Measurements from ENCODE around the gene APMAP. TPM values are rescaled to one million over a fixed set of nuclear protein-coding genes. Genes with fewer than 3 reads are reported as not detected.
A peak's percentile ranks its signal among the peaks of the same experiment; 100 is the strongest.

Gene APMAP
- total and polyA plus RNA-seq, 2 of the 13 experiments (the other 11 are each of a cell fraction or from before 2014, with no cell fraction given) = 168 to 214 TPM

DNA sequence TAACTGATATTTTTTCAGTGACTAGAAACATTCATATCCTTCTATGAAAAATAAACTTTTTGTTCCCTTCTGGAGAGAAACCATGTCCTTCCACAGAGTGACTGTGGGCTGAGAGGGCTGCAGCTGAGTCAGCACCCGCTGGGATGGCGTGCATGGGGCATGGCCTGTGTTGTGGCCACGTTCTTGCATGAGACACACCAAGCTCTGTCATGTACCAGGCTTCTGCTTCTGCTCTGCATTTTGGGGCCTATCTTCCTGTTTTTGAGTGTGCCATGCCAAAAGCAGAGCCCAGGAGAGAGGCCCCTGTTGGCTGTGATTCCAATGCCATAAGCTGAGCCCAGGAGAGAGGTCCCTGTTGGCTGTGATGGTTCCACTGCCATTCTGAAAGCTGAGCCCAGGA is 10.8 kb downstream of the APMAP start:
- H3K27ac ChIP-seq (ENCODE audit: extremely low read length, insufficient read depth, low read length) = no peak overlapping the region
- H3K4me3 ChIP-seq (replicated peaks in 1 of 3; ENCODE audit: insufficient read depth in 1 of 3, low read depth in 2 of 3, low read length in 3 of 3) = no peak overlapping the region
- ATAC-seq (no peak), DNase-seq (ENCODE audit: low spot score) (no peak), FAIRE-seq (no peak)
- H3K79me2 ChIP-seq (ENCODE audit: insufficient read depth, low read length) = peaks cover 23% of the 10 kb centered on the region
- H2AFZ ChIP-seq (ENCODE audit: low read length) = no peak overlapping the region
- ChIA-PET CTCF (ENCODE audit: low intra/inter-chr PET ratio, low total read pairs) (no interaction called here), POLR2A (no interaction called here)
- intact Hi-C loops (cut with micrococcal nuclease; ENCODE audit: unreplicated experiment) (no loop called here), in situ Hi-C loops (cut with HindIII; ENCODE audit: extremely low pct_ligation_motif_present, low pct_unique_long_range_greater_than_20kb) (no loop called here)
- H3K9ac ChIP-seq (ENCODE audit: insufficient read depth, low read depth, low read length) = no peak overlapping the region
- 0 out of 2 replicates have a peak, but pooled peaks cover 3% of the 10 kb centered on the region for H4K20me1 ChIP-seq (ENCODE audit: insufficient read depth, low read length)
- H3K27me3 ChIP-seq (ENCODE audit: control insufficient read depth in 1 of 2, insufficient read depth in 2 of 2, low read length in 2 of 2) = no peaks in the 10 kb centered on the region
- H3K4me2 ChIP-seq (ENCODE audit: low read depth, low read length) = no peak overlapping the region
- 0 out of 2 replicates have a peak, but pooled peaks cover 1% of the 10 kb centered on the region for H3K9me3 ChIP-seq (ENCODE audit: low read length)
- peaks cover 27 to 66% of the 10 kb centered on the region in 2 experiments; a peak in 4 of 5 replicates for H3K36me3 ChIP-seq (replicated peaks in 1 of 2; ENCODE audit: control insufficient read depth in 1 of 2, insufficient read depth in 2 of 2, low read length in 2 of 2)
- no TSS peak for BruUV-seq (replicated peaks)
- peaks cover 34% of the 10 kb centered on the region for H3K4me1 ChIP-seq (ENCODE audit: insufficient read depth, low read length)
- 99% methylated on average over 3 of the region's 3 CpGs for WGBS (ENCODE audit: low lambda C conversion rate)
- no peak for TF ChIP-seq REXO4 (CRISPR knock-in tag; IDR thresholded peaks at IDR 0.05; ENCODE audit: borderline replicate concordance)
- TF ChIP-seq FOXM1 (CRISPR knock-in tag; IDR thresholded peaks at IDR 0.05) = no peak
- TF ChIP-seq, protein P1, sequence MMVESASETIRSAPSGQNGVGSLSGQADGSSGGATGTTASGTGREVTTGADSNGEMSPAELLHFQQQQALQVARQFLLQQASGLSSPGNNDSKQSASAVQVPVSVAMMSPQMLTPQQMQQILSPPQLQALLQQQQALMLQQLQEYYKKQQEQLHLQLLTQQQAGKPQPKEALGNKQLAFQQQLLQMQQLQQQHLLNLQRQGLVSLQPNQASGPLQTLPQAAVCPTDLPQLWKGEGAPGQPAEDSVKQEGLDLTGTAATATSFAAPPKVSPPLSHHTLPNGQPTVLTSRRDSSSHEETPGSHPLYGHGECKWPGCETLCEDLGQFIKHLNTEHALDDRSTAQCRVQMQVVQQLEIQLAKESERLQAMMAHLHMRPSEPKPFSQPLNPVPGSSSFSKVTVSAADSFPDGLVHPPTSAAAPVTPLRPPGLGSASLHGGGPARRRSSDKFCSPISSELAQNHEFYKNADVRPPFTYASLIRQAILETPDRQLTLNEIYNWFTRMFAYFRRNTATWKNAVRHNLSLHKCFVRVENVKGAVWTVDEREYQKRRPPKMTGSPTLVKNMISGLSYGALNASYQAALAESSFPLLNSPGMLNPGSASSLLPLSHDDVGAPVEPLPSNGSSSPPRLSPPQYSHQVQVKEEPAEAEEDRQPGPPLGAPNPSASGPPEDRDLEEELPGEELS (CRISPR knock-in tag; IDR thresholded peaks at IDR 0.05) = no peak
- TF ChIP-seq MAFK (conservative IDR thresholded peaks at IDR 0.05 in 1 of 2, IDR thresholded peaks at IDR 0.05 in 1 of 2; ENCODE audit: low read length in 2 of 2) = peak; percentile 60 to 68

DNA sequence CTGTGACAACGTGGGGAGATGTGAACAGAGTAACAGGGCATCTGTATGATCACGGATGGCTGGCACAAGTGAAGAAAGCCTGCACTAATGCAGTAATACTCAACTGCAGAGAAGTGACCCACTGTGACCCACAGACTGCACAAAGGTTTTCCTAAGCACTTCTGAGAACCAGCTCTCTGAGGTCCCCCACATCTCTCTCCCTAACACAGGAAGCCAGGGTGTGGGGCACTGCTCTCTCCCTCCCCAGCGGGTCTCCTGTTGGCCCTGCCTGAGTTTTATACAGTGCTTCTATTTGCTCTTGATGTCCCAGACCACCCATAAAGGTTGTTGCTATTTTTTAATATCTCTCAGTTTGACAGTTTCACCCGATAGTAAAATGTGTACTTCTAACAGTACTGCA is 11.3 kb downstream of the APMAP start:
- FAIRE-seq (no peak), DNase-seq (ENCODE audit: low spot score) (no peak), ATAC-seq (no peak)
- WGBS (ENCODE audit: low lambda C conversion rate) = 94% methylated on average over 4 of the region's 4 CpGs
- H3K27ac ChIP-seq (ENCODE audit: extremely low read length, insufficient read depth, low read length) = no peak overlapping the region
- no peak overlapping the region for H3K4me3 ChIP-seq (replicated peaks in 1 of 3; ENCODE audit: insufficient read depth in 1 of 3, low read depth in 2 of 3, low read length in 3 of 3)
- no peak overlapping the region for H3K4me2 ChIP-seq (ENCODE audit: low read depth, low read length)
- no peak overlapping the region for H2AFZ ChIP-seq (ENCODE audit: low read length)
- 0 out of 2 replicates have a peak, but pooled peaks cover 6% of the 10 kb centered on the region for H3K9me3 ChIP-seq (ENCODE audit: low read length)
- no peak overlapping the region for H3K9ac ChIP-seq (ENCODE audit: insufficient read depth, low read depth, low read length)
- intact Hi-C loops (cut with micrococcal nuclease; ENCODE audit: unreplicated experiment) (no loop called here), in situ Hi-C loops (cut with HindIII; ENCODE audit: extremely low pct_ligation_motif_present, low pct_unique_long_range_greater_than_20kb) (no loop called here)
- peaks cover 29 to 71% of the 10 kb centered on the region in 2 experiments; a peak in 4 of 5 replicates for H3K36me3 ChIP-seq (replicated peaks in 1 of 2; ENCODE audit: control insufficient read depth in 1 of 2, insufficient read depth in 2 of 2, low read length in 2 of 2)
- H3K79me2 ChIP-seq (ENCODE audit: insufficient read depth, low read length) = peaks cover 18% of the 10 kb centered on the region
- no TSS peak for BruUV-seq (replicated peaks)
- no peaks in the 10 kb centered on the region for H4K20me1 ChIP-seq (ENCODE audit: insufficient read depth, low read length)
- peaks cover 29% of the 10 kb centered on the region for H3K4me1 ChIP-seq (ENCODE audit: insufficient read depth, low read length)
- no peaks in the 10 kb centered on the region for H3K27me3 ChIP-seq (ENCODE audit: control insufficient read depth in 1 of 2, insufficient read depth in 2 of 2, low read length in 2 of 2)
- CTCF ChIA-PET (ENCODE audit: low intra/inter-chr PET ratio, low total read pairs) = no interaction called here
- POLR2A ChIA-PET = no interaction called here
- TF ChIP-seq MAFG (CRISPR knock-in tag; IDR thresholded peaks at IDR 0.05) (no peak), ZNF790 (CRISPR knock-in tag; IDR thresholded peaks at IDR 0.05; ENCODE audit: borderline replicate concordance) (no peak), ZNF382 (CRISPR knock-in tag; IDR thresholded peaks at IDR 0.05; ENCODE audit: borderline replicate concordance) (no peak), NFE2L2 (IDR thresholded peaks at IDR 0.05; ENCODE audit: low read length) (no peak)
- TF ChIP-seq, protein P2, sequence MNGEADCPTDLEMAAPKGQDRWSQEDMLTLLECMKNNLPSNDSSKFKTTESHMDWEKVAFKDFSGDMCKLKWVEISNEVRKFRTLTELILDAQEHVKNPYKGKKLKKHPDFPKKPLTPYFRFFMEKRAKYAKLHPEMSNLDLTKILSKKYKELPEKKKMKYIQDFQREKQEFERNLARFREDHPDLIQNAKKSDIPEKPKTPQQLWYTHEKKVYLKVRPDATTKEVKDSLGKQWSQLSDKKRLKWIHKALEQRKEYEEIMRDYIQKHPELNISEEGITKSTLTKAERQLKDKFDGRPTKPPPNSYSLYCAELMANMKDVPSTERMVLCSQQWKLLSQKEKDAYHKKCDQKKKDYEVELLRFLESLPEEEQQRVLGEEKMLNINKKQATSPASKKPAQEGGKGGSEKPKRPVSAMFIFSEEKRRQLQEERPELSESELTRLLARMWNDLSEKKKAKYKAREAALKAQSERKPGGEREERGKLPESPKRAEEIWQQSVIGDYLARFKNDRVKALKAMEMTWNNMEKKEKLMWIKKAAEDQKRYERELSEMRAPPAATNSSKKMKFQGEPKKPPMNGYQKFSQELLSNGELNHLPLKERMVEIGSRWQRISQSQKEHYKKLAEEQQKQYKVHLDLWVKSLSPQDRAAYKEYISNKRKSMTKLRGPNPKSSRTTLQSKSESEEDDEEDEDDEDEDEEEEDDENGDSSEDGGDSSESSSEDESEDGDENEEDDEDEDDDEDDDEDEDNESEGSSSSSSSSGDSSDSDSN (CRISPR knock-in tag; IDR thresholded peaks at IDR 0.05) = no peak

Measured in HepG2 (cell line).